Suppressor macrophage treated with lipopolysaccharide for 4 hours (primary cell): ENCODE results near the gene SLC44A3.

ENCODE experiments used
- DNase-seq: peaks from one replicate; pipeline ENCODE4 v3.0.0-alpha.2; 2020

Gene SLC44A3

GRCh38 chr1:94801919-94802546, 18.1 kb upstream of the SLC44A3 start:
- peak; percentile 90 for DNase-seq

GRCh38 chr1:94803106-94803505, 17.1 kb upstream of the SLC44A3 start:
- DNase-seq = no peak

- DNase-seq = no peak
These were observed 16.4 kb upstream of the SLC44A3 start for GRCh38 chr1:94803517-94804441.

- DNase-seq = no peak
These were observed 15.7 kb upstream of the SLC44A3 start for GRCh38 chr1:94804442-94804837.

- DNase-seq = peak; percentile 68
These were observed 14.2 kb upstream of the SLC44A3 start for GRCh38 chr1:94805912-94806311.

- DNase-seq = peak; percentile 62
These were observed 13.7 kb upstream of the SLC44A3 start for GRCh38 chr1:94806441-94806871.

GRCh38 chr1:94807742-94808491, 12.2 kb upstream of the SLC44A3 start:
- DNase-seq = no peak

- DNase-seq = no peak
These were observed 11.5 kb upstream of the SLC44A3 start for GRCh38 chr1:94808669-94809068.

- DNase-seq = no peak
These were observed 7.2 kb upstream of the SLC44A3 start for GRCh38 chr1:94812985-94813384.

GRCh38 chr1:94816030-94816429, 4.1 kb upstream of the SLC44A3 start:
- no peak for DNase-seq

GRCh38 chr1:94817712-94818111, 2.4 kb upstream of the SLC44A3 start:
- no peak for DNase-seq

GRCh38 chr1:94819238-94819944, 766 bp upstream of the SLC44A3 start:
- DNase-seq = no peak

- DNase-seq = no peak
These were observed 779 bp downstream of the SLC44A3 start for GRCh38 chr1:94820936-94821335.

- no peak for DNase-seq
These were observed 1.6 kb downstream of the SLC44A3 start for GRCh38 chr1:94821636-94822305.

GRCh38 chr1:94823116-94823515, 3.0 kb downstream of the SLC44A3 start:
- no peak for DNase-seq

- no peak for DNase-seq
These were observed 5.8 kb downstream of the SLC44A3 start for GRCh38 chr1:94825936-94826335.

GRCh38 chr1:94827434-94827833, 7.3 kb downstream of the SLC44A3 start:
- DNase-seq = no peak

- DNase-seq = no peak
These were observed 8.1 kb downstream of the SLC44A3 start for GRCh38 chr1:94828251-94828650.

GRCh38 chr1:94831641-94832040, 11.5 kb downstream of the SLC44A3 start:
- DNase-seq = peak; percentile 58

GRCh38 chr1:94832446-94832845, 12.3 kb downstream of the SLC44A3 start:
- DNase-seq = peak; percentile 23

- no peak for DNase-seq
These were observed 12.9 kb downstream of the SLC44A3 start for GRCh38 chr1:94832931-94833585.

GRCh38 chr1:94836891-94837290, 16.7 kb downstream of the SLC44A3 start:
- DNase-seq = no peak
